Neural cell (in vitro differentiated cells): ENCODE results near the gene OPRL1. TPM values are rescaled to one million over a fixed set of nuclear protein-coding genes. Genes with fewer than 3 reads are reported as not detected.

ENCODE experiments used
- H2AFZ ChIP-seq: fragments of 200-600, 300-800 bp; sonication (generic), shearing (Covaris generic); 2 replicates; pipeline ENCODE4 v1.6.0; 2014; ENCODE audit warnings: low read depth, mild to moderate bottlenecking, antibody characterized with exemption, low read length, moderate library complexity
- H3F3A ChIP-seq: fragments of 200-600 bp; shearing (Covaris generic); 2 replicates; pipeline ENCODE4 v1.6.1; 2016; ENCODE audit warnings: mild to moderate bottlenecking, moderate library complexity, mixed read lengths, antibody characterized with exemption, low read length; ENCODE audit not compliant: insufficient read depth, poor library complexity, severe bottlenecking
- H3K27ac ChIP-seq: fragments of 200-600, 300-800 bp; sonication (generic), shearing (Covaris generic); 2 replicates; pipeline ENCODE4 v1.5.1; 2014; ENCODE audit warnings: mild to moderate bottlenecking, low read length, moderate library complexity
- H3K27me3 ChIP-seq: fragments of 300-800, 200-600 bp; sonication (generic), shearing (Covaris generic); 2 replicates; pipeline ENCODE4 v1.6.0; 2014; ENCODE audit warnings: mild to moderate bottlenecking, low read depth, low read length, moderate library complexity; ENCODE audit not compliant: insufficient read depth
- H3K36me3 ChIP-seq: fragments of 300-800, 200-600 bp; sonication (generic), shearing (Covaris generic); 2 replicates; pipeline ENCODE4 v1.5.1; 2014; ENCODE audit warnings: mild to moderate bottlenecking, antibody characterized with exemption, low read length, moderate library complexity; ENCODE audit not compliant: insufficient read depth
- H3K4me2 ChIP-seq: fragments of 300-800, 200-600 bp; sonication (generic), shearing (Covaris generic); 2 replicates; pipeline ENCODE4 v1.6.0; 2014; ENCODE audit warnings: mild to moderate bottlenecking, low read length
- H3K4me3 ChIP-seq: fragments of 300-800, 200-600 bp; sonication (generic), shearing (Covaris generic); 2 replicates; pipeline ENCODE4 v1.5.1; 2014; ENCODE audit warnings: mild to moderate bottlenecking, low read length, moderate library complexity
- H3K79me2 ChIP-seq: fragments of 200-600 bp; shearing (Covaris generic); replicated peaks from 2 replicates; pipeline ENCODE4 v1.6.0; 2014; ENCODE audit warnings: mild to moderate bottlenecking, low read length, moderate library complexity; ENCODE audit not compliant: insufficient read depth
- H3K9ac ChIP-seq: fragments of 300-800, 200-600 bp; sonication (generic), shearing (Covaris generic); 2 replicates; pipeline ENCODE4 v1.6.1; 2016; ENCODE audit warnings: mild to moderate bottlenecking, low read length, mixed read lengths
- H3K9me2 ChIP-seq: fragments of 200-600 bp; shearing (Covaris generic); 2 replicates; pipeline ENCODE4 v1.6.1; 2016; ENCODE audit warnings: mild to moderate bottlenecking, low read length, mixed read lengths; ENCODE audit not compliant: insufficient read depth
- H3K9me3 ChIP-seq: fragments of 200-600, 300-800 bp; sonication (generic), shearing (Covaris generic); 2 replicates; pipeline ENCODE4 v1.6.1; 2016; ENCODE audit warnings: mild to moderate bottlenecking, mixed run types, low read length, moderate library complexity, mixed read lengths
- H4K20me1 ChIP-seq: fragments of 200-600 bp; shearing (Covaris generic); 2 replicates; pipeline ENCODE4 v1.6.1; 2016; ENCODE audit warnings: mild to moderate bottlenecking, mixed run types; ENCODE audit not compliant: insufficient read depth
- EP300 ChIP-seq: fragments of 450-650 bp; conservative IDR thresholded peaks from 2 replicates; pipeline ENCODE4 v1.6.1; 2014; ENCODE audit warnings: antibody characterized with exemption, mild to moderate bottlenecking, moderate library complexity; ENCODE audit not compliant: poor library complexity, severe bottlenecking
- EZH2 ChIP-seq: fragments of 200-600, 300-800 bp; shearing (Covaris generic), sonication (generic); IDR thresholded peaks from 2 replicates; pipeline ENCODE4 v1.6.1; 2014; ENCODE audit warnings: antibody characterized with exemption, low read length, borderline replicate concordance, mild to moderate bottlenecking; ENCODE audit not compliant: insufficient read depth, poor library complexity, severe bottlenecking
- MXI1 ChIP-seq: fragments of 450-650 bp; conservative IDR thresholded peaks from 2 replicates; pipeline ENCODE4 v1.6.1; 2014; ENCODE audit warnings: antibody characterized with exemption, mild to moderate bottlenecking; ENCODE audit not compliant: poor library complexity, severe bottlenecking
- POLR2AphosphoS5 ChIP-seq: IDR thresholded peaks from 2 replicates; pipeline ENCODE4 v1.6.1; 2012
- RAD21 ChIP-seq: fragments of 450-650 bp; conservative IDR thresholded peaks from 2 replicates; pipeline ENCODE4 v1.6.1; 2014; ENCODE audit warnings: antibody characterized with exemption, mild to moderate bottlenecking, moderate library complexity
- REST ChIP-seq: IDR thresholded peaks from 2 replicates; pipeline ENCODE4 v1.6.1; 2012; ENCODE audit warnings: borderline replicate concordance
- SMC3 ChIP-seq: fragments of 450-650 bp; conservative IDR thresholded peaks from 2 replicates; pipeline ENCODE4 v1.6.1; 2014; ENCODE audit warnings: antibody characterized with exemption, mild to moderate bottlenecking, moderate library complexity; ENCODE audit not compliant: poor library complexity
- TAF1 ChIP-seq: IDR thresholded peaks from 2 replicates; pipeline ENCODE4 v1.6.1; 2012; ENCODE audit warnings: low read depth
- polyA plus RNA-seq: library from polyadenylated mRNA; depleted of rRNA; stranded (reverse); fragments of >200 nt; gene quantifications from 2 replicates; pipeline ENCODE4 v1.2.3, GENCODE V29; 2014
- TF ChIP-seq, protein P1 (sequence below): fragments of 450-650 bp; IDR thresholded peaks from 2 replicates; pipeline ENCODE4 v1.5.1; 2014; ENCODE audit warnings: antibody characterized with exemption, mild to moderate bottlenecking, moderate library complexity; ENCODE audit not compliant: poor library complexity, severe bottlenecking

The OPRL1 gene
- polyA plus RNA-seq, 1 donor from 2014 or later = 18.3 TPM

DNA sequence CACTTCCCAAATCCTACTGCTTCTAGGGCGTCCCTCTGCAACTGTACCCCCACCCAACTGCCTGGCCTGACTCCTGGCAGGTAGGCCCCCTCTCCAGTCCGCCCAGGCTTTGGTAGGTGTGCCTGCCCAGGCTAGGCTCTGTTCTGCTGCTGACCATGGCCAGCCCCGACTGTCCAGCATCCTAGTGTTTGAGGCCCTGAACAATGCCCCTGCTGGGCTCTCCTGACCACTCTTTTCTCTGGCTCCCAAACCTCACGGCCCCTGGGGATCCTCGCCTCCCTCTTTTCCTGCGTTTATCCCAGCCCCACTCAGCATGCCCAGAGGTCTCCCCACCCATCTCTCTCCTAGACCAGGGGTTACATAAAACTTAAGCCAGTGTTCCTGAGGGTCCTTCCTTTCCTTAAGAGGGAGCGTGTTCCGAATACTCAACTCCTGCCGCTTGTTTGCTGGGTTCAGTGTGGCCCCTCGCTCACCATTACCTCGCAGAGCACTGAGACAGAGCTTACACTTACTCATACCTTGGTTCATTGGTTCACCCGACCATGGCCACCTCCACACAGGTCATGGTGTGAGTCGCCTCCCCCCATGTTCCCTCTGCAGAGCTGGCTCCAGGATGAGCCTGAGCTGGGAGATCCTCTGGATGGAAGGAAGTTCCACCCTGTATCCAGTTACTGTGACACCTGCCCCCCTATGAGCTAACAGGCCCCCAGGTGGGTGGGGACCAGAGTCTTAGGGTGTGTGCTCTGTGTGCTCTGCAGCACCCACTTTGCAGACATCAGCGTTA is 63.3 kb downstream of the OPRL1 start:
- no peak overlapping the region for H3K9ac ChIP-seq
- H3K27me3 ChIP-seq = no peaks in the 10 kb centered on the region
- H4K20me1 ChIP-seq = no peaks in the 10 kb centered on the region
- H3K9me2 ChIP-seq = no peaks in the 10 kb centered on the region
- H3K9me3 ChIP-seq = no peaks in the 10 kb centered on the region
- no peaks in the 10 kb centered on the region for H3K36me3 ChIP-seq
- H3K79me2 ChIP-seq = no peaks in the 10 kb centered on the region
- no peak overlapping the region for H3K27ac ChIP-seq
- H2AFZ ChIP-seq = no peak overlapping the region
- no peak overlapping the region for H3K4me2 ChIP-seq
- H3K4me3 ChIP-seq = no peak overlapping the region
- no peaks in the 10 kb centered on the region for H3F3A ChIP-seq
- TF ChIP-seq TAF1 = no peak
- TF ChIP-seq, protein P1, sequence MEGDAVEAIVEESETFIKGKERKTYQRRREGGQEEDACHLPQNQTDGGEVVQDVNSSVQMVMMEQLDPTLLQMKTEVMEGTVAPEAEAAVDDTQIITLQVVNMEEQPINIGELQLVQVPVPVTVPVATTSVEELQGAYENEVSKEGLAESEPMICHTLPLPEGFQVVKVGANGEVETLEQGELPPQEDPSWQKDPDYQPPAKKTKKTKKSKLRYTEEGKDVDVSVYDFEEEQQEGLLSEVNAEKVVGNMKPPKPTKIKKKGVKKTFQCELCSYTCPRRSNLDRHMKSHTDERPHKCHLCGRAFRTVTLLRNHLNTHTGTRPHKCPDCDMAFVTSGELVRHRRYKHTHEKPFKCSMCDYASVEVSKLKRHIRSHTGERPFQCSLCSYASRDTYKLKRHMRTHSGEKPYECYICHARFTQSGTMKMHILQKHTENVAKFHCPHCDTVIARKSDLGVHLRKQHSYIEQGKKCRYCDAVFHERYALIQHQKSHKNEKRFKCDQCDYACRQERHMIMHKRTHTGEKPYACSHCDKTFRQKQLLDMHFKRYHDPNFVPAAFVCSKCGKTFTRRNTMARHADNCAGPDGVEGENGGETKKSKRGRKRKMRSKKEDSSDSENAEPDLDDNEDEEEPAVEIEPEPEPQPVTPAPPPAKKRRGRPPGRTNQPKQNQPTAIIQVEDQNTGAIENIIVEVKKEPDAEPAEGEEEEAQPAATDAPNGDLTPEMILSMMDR = no peak
- TF ChIP-seq SMC3 = no peak
- no peak for TF ChIP-seq EZH2
- TF ChIP-seq MXI1 = no peak
- no peak for TF ChIP-seq POLR2AphosphoS5
- no peak for TF ChIP-seq EP300
- no peak for TF ChIP-seq REST
- TF ChIP-seq RAD21 = no peak

- no peak overlapping the region for H2AFZ ChIP-seq
- no peak overlapping the region for H3K4me3 ChIP-seq
- no peak overlapping the region for H3K4me2 ChIP-seq
- no peaks in the 10 kb centered on the region for H3K79me2 ChIP-seq
- no peaks in the 10 kb centered on the region for H3K9me3 ChIP-seq
- no peaks in the 10 kb centered on the region for H4K20me1 ChIP-seq
- H3K27me3 ChIP-seq = no peaks in the 10 kb centered on the region
- H3K9me2 ChIP-seq = no peaks in the 10 kb centered on the region
- H3F3A ChIP-seq = no peaks in the 10 kb centered on the region
- no peaks in the 10 kb centered on the region for H3K36me3 ChIP-seq
- TF ChIP-seq EZH2 (no peak), EP300 (no peak), TAF1 (no peak), MXI1 (no peak), POLR2AphosphoS5 (no peak), REST (no peak), SMC3 (no peak), RAD21 (no peak)
- TF ChIP-seq, protein P1 = no peak
- H3K27ac ChIP-seq = no peak overlapping the region
- H3K9ac ChIP-seq = no peak overlapping the region
Observed at GRCh38 chr20:64144144-64144912, 64.4 kb downstream of the OPRL1 start.
